Amygdala (tissue), 56 donors: ENCODE data around the gene TULP4.

Experiments used
- DNase-seq, 56 donors: peaks; one replicate each; lab custom pipeline; 2025; lab: John Stamatoyannopoulos, UW

The TULP4 gene

DNA sequence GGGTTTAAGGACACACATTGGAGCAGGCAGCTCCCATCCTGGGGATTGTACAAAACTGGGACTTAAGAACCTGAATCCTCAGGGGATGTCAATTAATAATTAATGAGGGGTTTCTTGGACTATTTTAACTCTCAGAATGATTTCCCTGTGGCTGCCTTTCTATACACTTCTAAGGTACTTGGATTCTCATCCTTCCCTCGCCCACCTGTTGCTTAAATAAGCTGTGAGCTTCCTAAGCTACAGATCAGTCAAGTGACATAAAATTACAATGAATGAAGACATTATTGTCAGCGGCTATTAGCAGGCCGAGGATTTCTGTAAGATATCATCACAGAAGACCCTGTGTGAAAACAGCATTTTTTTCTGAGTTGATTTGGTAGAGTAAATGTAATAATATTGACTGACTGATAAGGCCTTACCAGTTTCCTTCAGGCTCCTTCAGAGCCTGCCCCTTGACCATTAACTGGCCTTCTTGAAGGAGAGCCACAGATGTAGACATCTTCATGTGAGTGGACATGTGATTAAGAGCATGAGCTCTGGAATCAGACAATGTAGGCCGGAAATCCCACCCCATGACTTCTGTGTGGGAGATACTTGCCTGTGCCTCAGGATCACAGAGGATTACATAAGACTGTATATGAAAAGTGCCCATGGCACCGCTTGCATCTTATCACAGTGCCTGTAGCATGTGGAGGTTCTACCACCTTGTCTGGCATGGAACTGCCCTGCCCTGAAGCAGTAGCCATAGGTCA, 101.7 kb downstream of the TULP4 start:
- no peak for DNase-seq

DNA sequence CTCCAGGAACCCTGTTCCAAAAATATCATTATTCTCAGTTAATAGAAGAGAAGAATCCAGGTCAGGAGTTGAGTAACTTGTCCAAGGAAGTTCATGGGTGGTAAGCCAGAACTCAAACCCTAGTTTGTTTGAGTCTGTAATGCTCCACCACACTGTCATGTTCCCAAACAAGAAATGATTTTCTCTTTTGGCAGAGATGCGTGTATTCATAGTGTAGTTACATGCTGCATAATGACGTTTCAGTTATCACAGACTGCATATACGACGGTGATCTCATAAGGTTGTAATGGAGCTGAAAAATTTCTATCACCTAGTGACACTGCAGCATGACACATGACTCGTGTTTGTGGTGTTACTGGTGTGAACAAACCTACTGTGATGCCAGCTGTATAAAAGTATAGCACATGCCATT, 102.6 kb downstream of the TULP4 start:
- no peak for DNase-seq

DNA sequence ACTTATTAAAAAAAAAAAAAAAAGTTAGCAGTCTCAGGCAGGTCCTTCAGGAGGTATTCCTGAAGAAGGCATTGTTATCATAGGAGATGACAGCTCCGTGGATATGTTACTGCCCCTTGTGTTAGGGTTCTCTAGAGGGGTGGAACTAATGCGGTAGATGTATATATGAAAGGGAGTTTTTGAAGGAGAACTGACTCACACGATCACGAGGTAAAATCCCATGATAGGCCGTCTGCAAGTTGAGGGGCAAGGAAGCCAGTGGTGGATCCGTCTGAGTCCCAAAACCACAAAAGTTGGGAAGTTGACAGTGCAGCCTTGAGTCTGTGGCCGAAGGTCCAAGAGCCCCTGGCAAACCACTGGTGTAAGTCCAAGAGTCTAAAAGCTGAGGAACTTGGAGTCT, 103.4 kb downstream of the TULP4 start:
- no peak for DNase-seq

DNA sequence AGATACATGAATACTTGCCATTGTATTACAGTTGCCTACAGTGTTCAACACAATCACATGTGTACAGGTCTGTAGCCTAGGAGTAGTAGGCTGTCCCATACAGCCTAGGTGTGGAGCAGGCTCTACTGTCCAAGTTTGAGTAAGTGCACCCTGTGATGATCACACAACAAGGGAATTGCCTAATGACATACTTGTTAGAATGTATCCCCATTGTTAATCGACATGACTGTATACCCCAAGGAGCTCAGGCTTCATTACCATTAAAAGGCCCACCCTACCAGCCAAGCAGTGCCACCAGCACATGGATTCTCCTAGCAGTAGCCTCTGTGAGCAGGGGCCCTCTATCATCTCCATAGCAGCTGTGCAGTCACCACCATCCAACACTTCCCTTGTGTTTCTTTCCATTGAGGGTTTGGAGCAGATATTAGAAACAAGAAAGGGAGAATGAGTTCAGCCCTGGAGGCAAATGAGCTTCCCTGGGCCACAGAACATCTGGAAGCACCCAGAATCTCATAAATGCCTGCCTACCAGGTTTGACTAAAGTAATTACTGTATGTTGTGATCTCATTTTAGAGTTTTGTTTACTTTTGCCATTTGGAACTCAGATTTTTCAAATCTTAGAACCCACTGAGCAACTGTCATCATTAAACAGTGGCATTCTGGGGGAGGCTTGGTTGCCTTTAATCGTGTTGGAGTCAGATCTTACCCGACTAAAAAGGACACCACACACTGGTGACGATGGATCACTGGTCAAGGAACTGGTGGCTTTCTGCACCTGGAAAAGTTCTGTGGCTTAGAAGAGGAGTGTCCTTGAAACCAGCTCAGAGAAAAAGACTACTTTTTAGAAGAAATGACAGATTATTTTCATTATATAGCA, 104.9 kb downstream of the TULP4 start:
- DNase-seq, result peak in 1 of 56 donors; percentile 48

DNA sequence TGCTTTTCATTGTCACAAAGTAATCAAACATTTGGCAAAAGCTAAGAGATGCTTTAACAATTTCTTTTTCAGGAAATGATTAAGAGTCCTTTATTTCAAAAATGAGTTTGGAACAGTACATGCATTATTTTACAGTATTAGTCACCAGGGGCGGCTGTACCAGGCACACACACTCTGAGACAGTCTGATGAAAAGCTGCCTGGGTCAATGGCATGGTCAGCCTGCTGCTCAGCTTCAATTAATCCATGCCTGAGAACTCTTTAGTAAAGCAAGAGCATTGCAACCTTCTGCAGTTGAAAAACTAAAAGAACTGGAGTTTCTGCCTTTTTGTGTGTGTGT, 105.5 kb downstream of the TULP4 start:
- DNase-seq, result peak in 29 of 56 donors; percentile 5 to 78 (median 37)

DNA sequence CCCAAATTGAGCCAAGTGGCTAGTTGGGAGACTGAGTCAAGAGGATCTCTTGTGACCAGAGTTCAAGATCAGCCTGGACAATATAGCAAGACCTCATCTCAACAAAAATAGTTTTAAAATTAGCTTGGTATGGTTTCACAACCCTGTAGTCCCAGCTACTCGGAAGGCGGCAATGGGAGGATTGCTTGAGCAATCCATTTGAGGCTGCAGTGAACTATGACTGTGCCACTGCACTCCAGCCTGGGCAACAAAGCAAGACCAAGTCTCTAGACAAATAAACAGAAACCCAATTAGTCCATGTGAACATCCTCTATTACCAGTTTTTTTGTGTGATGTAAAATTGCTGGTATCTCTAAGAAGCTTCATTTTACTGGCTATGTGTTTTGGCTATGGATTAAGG, 106.2 kb downstream of the TULP4 start:
- no peak for DNase-seq

DNA sequence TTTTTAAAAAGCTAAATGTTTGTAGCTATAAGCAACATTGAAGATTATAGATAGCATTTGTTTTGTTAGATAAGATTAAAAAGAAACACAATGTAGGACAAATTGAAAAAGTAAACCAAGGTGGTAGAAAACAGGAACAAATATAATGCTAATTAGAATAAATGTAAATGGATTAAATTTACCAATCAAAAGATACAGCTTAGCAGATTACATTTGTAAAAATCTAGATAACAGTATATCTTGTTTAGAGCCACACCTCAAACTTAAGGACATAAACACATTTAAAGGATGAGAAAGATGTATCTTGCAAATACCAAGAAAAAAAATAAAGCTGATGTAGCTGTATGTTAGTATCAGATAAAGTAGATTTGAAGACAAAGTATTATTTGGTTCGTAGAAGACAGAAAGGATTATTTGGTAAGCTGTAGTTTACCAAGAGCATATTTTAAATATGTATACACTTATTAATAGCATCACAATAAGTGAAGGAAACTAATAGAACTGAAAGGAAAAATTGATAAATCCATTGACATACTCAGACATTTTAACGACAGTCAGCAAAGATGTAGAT, 107.2 kb downstream of the TULP4 start:
- DNase-seq, result no peak

DNA sequence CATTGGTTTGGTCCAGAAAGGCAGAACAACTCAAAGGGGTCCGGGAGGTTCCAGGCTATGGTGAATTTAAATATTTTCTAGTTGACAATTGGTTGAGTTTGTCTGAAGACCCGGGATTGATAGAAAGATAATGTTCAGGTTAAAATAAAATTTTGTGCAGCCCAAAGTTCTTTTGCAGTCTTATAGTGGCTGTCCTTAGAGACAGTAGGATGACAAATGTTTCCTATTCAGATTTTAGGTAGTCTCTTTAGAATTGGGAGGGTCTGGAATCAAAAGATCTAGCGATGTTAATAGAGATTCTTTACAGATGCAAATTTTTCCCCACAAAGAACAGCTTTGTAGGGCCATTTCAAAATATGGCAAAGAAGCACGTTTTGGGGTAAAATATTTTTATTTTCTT, 109.1 kb downstream of the TULP4 start:
- no peak for DNase-seq

DNA sequence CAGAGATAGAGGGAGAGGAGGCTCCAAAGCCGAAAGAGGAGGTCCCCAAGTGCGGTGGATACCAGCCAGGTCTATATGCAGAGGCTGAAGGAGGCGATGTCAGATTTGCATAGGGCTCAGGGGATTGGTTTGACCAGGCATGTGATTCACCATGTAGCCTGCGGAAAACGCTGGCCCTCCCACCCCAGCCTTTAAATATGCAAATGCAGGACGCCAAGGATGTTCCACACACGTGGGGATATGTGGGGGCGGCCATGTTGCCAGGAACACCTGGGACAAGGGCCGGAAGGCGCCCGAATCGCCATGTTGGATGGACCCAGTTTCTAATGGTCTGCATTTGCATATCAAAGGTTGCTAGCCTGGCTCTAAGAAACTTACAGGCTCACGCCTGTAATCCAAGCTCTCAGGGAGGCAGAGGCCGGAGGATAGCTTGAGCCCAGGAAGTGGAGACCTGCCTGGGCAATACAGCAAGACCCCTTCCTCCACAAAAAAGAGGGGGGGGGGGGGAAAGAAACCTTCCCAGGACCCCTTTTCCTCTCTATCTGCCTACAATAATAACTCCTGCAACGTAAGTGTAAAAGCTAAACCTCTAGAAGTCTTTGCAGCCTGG, 110.5 kb downstream of the TULP4 start:
- DNase-seq, result no peak

DNA sequence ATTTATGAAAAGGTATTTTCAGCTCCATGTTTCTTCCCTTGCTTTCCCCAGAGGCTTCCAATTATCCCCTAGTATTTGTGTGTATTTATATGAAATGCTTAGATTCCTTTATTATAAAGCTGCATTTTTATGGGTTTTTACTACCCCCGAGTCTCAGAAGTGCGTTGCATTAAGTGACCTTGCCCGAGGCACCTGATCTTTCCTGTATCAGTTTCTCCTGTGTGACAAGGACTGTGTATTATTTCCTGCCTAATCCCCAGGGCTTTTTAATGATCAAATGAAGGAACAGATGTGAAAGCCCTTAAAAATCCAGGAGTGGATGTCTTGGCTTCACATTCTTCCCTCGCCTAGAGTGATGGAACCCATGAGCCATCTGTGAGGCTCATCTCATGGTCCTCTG, 118.8 kb downstream of the TULP4 start:
- no peak for DNase-seq

DNA sequence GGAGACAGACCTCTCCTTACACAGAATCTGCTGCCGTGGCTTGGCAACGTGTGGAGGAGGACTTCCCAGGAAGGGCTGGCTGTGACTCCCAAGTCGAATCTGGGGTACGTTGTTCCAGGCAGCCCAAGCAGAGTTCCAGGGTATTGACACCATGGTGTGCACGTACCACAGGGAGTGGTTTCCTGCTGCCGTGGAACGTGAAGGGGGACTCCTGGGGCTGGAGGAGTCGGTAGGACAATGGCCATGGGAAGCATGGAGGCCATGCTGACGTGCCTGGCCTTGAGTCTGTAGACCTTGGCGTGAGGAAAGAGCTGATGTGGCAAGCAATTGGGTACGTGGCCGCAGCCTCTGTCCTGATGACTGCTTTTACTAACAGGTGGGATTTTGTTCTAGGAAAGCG, 119.3 kb downstream of the TULP4 start:
- no peak for DNase-seq

DNA sequence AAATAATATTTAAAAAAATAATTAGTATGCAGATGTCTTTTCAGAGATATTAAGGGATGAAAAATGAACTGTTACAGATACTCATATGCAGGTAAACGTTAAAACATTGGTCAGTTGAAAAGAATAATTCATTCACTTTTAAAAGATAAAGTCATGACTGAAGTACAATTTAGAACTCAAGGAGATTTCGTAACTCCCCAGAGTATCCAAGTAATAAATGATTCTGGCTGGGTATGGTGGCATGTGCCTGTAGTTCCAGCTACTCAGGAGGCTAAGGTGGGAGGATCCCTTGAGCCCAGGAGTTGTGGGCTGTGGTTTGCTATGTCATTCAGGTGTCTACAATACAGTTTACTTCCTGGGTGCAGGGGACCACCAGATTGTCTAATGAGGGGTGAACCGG, 125.3 kb downstream of the TULP4 start:
- DNase-seq, result no peak

DNA sequence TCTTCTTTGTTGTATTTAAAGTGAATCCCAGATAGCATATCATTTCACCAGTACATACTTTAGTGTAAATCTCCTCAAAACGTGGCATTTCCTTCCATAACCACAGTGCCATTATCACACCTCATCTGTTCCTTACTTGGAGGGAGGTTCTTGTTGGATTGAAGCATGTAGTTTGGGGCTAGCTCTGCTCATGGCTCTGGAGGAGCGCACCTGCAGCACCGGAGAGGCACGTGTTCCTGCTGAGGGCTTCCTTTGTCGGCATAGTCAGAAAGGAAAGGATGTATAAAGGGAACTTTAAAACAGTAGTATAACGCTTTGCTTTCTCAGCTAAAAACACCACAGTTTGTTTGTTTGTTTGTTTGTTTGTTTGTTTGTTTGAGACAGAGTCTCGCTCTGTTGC, 126.0 kb downstream of the TULP4 start:
- DNase-seq, result no peak

DNA sequence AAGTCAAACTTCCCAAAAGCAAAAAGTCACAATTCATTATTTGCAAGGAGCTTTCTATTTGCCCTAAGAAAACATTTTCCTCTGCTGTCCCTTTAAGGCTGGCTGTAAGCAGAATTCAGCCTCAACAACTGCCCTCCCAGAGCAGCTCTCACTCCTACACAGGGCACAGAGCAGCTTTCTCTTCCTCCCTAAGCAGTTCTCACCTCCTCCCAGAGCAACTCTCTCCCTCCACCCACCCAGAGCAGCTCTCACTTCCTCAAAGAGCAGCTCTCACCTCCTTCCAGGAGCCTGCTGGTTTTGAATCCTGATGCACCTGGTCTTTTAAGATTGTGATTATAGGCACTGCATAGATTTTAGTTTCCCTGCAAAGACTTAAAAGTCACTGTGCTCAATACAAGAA, 127.0 kb downstream of the TULP4 start:
- DNase-seq, result peak in 1 of 56 donors; percentile 17

DNA sequence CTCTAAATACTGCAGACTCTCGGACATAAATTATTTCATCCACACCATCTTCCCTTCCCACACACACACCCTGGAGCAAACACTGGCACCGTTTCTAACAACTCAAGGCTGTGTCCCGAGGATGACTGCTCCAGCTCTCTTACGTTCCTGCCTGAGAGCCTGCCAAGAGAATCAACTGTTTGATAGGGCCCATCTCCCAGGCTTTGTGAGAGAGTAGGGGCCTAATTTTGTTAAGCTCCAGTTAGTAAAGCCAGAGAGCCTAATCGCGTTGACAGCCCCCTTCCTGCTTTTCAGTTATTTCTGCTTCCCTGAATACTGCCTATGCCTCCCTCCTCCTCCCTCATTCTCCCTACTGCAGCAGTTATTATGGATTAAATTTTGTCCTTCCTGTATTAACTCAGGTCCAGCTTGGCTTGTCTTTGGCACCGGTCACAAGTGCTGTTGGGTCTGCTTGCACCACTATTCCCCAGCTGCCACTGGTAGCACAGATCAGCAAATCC, 129.5 kb downstream of the TULP4 start:
- peak in 3 of 56 donors; percentile 11 to 31 (median 13) for DNase-seq

DNA sequence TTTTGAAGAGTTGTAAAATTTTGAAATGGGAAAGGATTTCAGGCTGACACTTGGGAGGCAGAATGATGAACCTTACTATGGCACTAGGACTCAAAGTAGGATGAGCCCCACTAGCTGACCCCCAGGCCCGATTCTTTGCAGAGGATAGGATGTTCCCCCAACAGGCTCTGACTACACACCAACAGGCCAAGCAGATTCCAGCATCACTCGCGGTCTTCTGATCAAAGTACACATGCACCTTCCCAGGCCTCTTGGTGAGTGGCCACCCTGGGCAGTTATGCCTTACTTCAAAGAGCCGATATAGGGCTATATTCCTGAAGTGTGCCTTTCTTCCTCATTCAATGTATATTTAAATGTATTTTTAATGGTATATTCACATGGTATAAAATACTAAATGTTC, 130.0 kb downstream of the TULP4 start:
- no peak for DNase-seq

DNA sequence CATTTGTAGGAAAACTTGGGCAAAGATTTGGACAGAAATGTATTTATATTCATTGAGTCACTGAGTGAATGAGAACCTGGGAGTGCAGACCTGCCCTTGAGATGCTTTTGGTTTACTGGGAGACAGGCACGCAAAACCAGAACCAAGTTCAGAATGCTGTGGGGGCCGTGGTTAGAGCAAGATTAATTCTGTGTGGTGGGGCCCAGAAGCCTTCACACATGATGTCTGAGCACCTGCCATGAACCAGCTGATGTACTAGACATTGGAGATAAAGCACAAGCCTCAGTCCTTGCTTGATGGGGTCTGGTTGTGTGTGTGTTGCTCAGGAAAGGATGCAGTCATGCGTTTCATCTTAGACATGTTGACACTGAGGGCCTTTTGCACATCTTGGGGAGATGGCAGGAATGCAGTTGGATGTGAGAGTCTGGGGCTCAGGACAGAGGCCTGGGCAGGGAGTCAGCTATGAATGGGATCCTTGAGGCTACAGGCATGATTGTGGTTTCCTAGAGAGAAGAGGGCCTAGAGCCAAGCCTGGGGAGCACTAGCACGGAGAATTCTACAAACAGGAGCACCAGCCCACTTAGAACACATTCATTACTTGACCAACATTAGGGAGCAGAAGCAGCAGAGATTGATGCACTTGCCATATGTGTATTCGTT, 133.3 kb downstream of the TULP4 start:
- peak in 1 of 56 donors; percentile 12 for DNase-seq

DNA sequence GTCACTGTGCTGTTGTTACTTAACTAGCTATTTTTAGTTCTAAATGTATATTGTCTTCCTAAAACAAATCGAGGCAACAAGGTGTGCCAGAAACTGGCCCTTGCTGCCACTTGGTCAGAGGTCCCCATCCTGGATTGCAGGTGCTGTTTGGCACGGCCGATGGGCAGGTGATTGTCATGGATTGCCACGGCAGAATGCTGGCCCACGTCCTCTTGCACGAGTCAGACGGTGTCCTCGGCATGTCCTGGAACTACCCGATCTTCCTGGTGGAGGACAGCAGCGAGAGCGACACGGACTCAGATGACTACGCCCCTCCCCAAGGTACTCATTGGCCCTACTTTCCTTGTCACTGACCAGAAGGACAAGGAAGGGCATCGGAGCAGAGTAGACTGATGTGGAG, 136.6 kb downstream of the TULP4 start:
- no peak for DNase-seq

DNA sequence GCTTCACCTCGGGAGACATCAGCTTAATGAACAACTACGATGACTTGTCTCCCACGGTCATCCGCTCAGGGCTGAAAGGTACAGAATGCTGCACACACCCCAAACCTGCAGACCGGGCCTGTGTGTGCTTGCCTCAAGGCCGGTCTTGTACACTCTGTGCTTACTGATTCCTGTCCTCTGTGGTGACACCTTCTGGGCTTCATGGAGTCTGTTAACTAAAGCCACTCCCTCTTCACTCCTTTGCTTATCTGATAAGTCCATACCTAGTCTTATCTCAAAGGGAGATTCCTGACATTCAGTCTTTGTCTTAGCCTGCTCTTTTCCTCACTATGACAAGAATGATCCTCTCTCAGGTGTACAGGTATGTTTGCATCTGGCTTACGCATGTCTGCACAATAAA, 139.9 kb downstream of the TULP4 start:
- no peak for DNase-seq

DNA sequence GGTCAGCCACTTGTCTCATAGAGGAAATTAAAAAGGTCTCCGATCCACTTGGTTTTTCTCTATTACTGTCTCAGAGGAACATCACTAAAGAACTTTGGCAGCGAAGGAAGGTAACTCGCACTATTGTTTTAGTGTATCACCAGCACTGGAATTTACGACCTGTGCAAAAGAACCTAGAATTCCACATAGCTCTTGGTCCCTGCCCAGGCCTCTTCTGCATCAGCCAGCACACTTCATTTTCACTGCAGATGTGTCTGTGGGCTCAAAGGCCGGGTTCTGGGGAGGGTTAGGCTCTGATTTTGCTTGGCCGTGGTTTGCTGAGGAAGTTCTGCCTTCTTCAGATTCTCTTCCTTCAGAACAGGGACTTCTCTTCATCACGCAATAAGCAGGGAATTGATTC, 144.9 kb downstream of the TULP4 start:
- no peak for DNase-seq
